Dermis blood vessel endothelial cell (primary cell): ENCODE data around the gene SLC2A14. TPM values are rescaled to one million over a fixed set of nuclear protein-coding genes. Genes with fewer than 3 reads are reported as not detected.
"Not testable (repeated sequence)": the region's sequence is repeated elsewhere in the genome, so short reads cannot be mapped to it uniquely, and the experiment has no call there.

Source experiments
- DNase-seq: peaks from one replicate; pipeline ENCODE4 v3.0.0; 2010
- total RNA-seq: library from RNA; depleted of rRNA; stranded (reverse); fragments of >200 nt; gene quantifications from 2 replicates; pipeline ENCODE4 v1.2.3, GENCODE V29; 2014

Gene SLC2A14
- total RNA-seq, 1 donor from 2014 or later = not detected

- not testable (repeated sequence) for DNase-seq
Measured at GRCh38 chr12:7833201-7833600, 39.5 kb downstream of the SLC2A14 start.

GRCh38 chr12:7832059-7832696 lies 40.5 kb downstream of the SLC2A14 start:
- DNase-seq = peak; percentile 72

- not testable (repeated sequence) for DNase-seq
Measured at GRCh38 chr12:7829737-7830136, 43.0 kb downstream of the SLC2A14 start.

GRCh38 chr12:7825754-7826153 lies 47.0 kb downstream of the SLC2A14 start:
- DNase-seq = not testable (repeated sequence)

- DNase-seq = peak; percentile 84
Measured at GRCh38 chr12:7806863-7807487, 65.7 kb downstream of the SLC2A14 start.

- DNase-seq = not testable (repeated sequence)
Measured at GRCh38 chr12:7806319-7806718, 66.4 kb downstream of the SLC2A14 start.

- no peak for DNase-seq
Measured at GRCh38 chr12:7801460-7801859, 71.3 kb downstream of the SLC2A14 start.

- DNase-seq = not testable (repeated sequence)
Measured at GRCh38 chr12:7798750-7799308, 73.9 kb downstream of the SLC2A14 start.

GRCh38 chr12:7797698-7798398 lies 74.9 kb downstream of the SLC2A14 start:
- no peak for DNase-seq

- DNase-seq = not testable (repeated sequence)
Measured at GRCh38 chr12:7797269-7797668, 75.4 kb downstream of the SLC2A14 start.

- no peak for DNase-seq
Measured at GRCh38 chr12:7793211-7793610, 79.5 kb downstream of the SLC2A14 start.

GRCh38 chr12:7788884-7789528 lies 83.7 kb downstream of the SLC2A14 start, which contains the start of gene NANOG:
NANOG (plus strand) TSS chr12:7789402; CDS start chr12:7789615, 213 bp downstream.
- DNase-seq = not testable (repeated sequence)

GRCh38 chr12:7788294-7788660 lies 84.4 kb downstream of the SLC2A14 start:
- no peak for DNase-seq

- no peak for DNase-seq
Measured at GRCh38 chr12:7787574-7788293, 85.0 kb downstream of the SLC2A14 start.

- no peak for DNase-seq
Measured at GRCh38 chr12:7784701-7785100, 88.0 kb downstream of the SLC2A14 start.

GRCh38 chr12:7783433-7783832 lies 89.3 kb downstream of the SLC2A14 start:
- not testable (repeated sequence) for DNase-seq

GRCh38 chr12:7782055-7782454 lies 90.7 kb downstream of the SLC2A14 start:
- no peak for DNase-seq

- DNase-seq = no peak
Measured at GRCh38 chr12:7781274-7781673, 91.4 kb downstream of the SLC2A14 start.

GRCh38 chr12:7769999-7770398 lies 102.7 kb downstream of the SLC2A14 start:
- DNase-seq = no peak
